Prostate gland (tissue), 2 donors: ENCODE results near the gene IFNLR1.

ENCODE experiments used
- CTCF ChIP-seq, 4 experiments: fragments of 200-600 bp in 2 of 4; fragments of 450-650 bp in 2 of 4; sonication (generic) in 2 of 4; IDR thresholded peaks; 1 replicate in 3 of 4; 2 replicates in 1 of 4; pipeline ENCODE4 v1.5.1; 2016 to 2019; ENCODE audit warnings: antibody characterized with exemption in 4 of 4, mild to moderate bottlenecking in 2 of 4, moderate library complexity in 2 of 4
- POLR2A ChIP-seq: fragments of 450-650 bp; IDR thresholded peaks from one replicate; pipeline ENCODE4 v1.6.1; 2016; ENCODE audit warnings: antibody characterized with exemption, mild to moderate bottlenecking
- POLR2AphosphoS5 ChIP-seq: sonication (generic); formaldehyde crosslinking; IDR thresholded peaks from one replicate; pipeline ENCODE4 v1.6.1; 2017; ENCODE audit warnings: antibody characterized with exemption

GRCh38 chr1:24172598-24172997 lies 14.5 kb downstream of the IFNLR1 start:
- no peak for TF ChIP-seq POLR2AphosphoS5
- no peak for TF ChIP-seq POLR2A
- TF ChIP-seq CTCF (IDR thresholded peaks at IDR 0.05) = no peak
